Astrocyte of the cerebellum (primary cell): ENCODE results near the gene IL20.

Experiments
- DNase-seq: peaks from one replicate; pipeline ENCODE4 v3.0.0-alpha.2; 2011; ENCODE audit warnings: low read depth
- H3K4me3 ChIP-seq: 2 replicates; pipeline ENCODE4 v1.5.1; 2011; ENCODE audit warnings: mild to moderate bottlenecking, low read depth, low read length, moderate library complexity
- in situ Hi-C: cut with HindIII; loops from 2 replicates; pipeline ENCODE4 v1.10.0; 2017; ENCODE audit warnings: low sequenced_read_pairs
- TF ChIP-seq, protein P1 (sequence below): IDR thresholded peaks from 2 replicates; pipeline ENCODE4 v1.5.1; 2012; ENCODE audit warnings: low read length, low read depth, moderate library complexity, mild to moderate bottlenecking; ENCODE audit errors: missing control alignments

The IL20 gene

DNA sequence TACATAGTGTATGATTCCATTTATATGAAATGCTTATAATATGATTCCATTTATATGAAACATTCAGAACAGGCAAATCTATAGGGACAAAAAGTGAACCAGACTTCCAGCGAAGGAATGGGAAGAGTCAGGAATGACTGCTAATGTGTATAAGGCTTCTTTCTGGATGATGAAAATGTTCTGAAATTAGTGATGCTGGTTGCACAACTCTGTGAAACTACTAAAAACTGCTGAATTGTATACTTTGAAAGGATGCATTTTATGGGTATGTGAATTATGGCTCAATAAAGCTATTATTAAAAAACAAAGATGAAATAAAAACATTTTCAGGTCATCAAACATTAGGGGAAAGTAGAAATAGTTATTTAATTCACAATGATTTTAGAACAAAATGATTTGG is 17.7 kb downstream of the IL20 start:
- TF ChIP-seq, protein P1, sequence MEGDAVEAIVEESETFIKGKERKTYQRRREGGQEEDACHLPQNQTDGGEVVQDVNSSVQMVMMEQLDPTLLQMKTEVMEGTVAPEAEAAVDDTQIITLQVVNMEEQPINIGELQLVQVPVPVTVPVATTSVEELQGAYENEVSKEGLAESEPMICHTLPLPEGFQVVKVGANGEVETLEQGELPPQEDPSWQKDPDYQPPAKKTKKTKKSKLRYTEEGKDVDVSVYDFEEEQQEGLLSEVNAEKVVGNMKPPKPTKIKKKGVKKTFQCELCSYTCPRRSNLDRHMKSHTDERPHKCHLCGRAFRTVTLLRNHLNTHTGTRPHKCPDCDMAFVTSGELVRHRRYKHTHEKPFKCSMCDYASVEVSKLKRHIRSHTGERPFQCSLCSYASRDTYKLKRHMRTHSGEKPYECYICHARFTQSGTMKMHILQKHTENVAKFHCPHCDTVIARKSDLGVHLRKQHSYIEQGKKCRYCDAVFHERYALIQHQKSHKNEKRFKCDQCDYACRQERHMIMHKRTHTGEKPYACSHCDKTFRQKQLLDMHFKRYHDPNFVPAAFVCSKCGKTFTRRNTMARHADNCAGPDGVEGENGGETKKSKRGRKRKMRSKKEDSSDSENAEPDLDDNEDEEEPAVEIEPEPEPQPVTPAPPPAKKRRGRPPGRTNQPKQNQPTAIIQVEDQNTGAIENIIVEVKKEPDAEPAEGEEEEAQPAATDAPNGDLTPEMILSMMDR, result no peak
- no peak overlapping the region for H3K4me3 ChIP-seq
- in situ Hi-C loops, result no loop called here
- no peak for DNase-seq

DNA sequence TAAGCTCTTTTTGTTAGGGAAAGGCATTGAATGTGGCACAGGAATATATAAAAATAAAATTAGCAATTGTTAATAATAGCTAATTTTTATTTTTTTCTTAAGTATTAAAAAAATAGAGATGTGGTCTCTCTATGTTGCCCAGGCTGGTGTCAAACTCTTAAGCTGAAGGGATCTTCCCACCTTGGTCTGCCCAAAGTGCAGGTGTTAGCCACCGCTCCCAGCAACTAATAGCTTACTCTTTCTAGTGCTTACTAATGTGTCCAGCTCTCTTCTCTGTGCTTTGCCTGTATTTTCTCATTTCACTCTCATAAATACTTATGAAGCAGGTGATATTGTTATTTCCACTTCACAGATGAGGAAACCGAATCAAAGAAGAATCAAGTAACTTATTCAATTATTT is 18.5 kb downstream of the IL20 start:
- TF ChIP-seq, protein P1, result no peak
- no peak overlapping the region for H3K4me3 ChIP-seq
- no peak for DNase-seq
- in situ Hi-C loops, result no loop called here

DNA sequence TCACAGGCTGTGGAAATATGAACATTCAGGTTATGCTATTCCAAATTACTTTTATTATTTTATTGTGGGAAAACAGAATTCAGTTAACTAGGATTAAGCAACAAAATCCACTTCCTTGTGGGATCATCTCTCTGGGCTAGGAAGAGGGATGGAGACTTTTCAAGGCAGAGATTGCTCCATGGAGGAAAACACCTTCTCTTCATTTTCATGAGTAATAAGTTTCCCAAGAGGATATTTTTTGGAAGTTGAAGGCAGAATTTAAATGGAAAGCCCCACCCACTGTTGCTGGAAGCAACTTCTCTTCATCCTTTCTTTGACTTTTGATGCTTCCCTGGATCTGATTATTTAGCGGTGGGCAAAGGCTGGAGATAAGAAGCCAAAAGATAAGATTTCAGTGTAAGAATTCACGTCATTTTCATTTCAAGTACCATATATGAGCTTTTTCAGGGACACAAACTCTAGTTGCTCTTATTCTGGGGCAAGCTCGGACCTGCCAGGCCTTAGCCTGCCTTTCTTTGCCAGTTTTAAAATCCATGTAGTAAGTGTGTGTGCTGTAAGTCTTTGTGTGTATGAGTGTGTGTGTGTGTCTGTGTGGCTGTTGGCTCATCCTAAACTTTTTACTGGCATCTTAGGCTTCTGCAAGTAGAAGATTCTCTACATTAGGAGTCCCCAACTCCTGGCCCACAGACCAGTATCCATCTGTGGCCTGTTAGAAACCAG is 20.1 kb downstream of the IL20 start:
- TF ChIP-seq, protein P1, result no peak
- no peak overlapping the region for H3K4me3 ChIP-seq
- DNase-seq, result no peak
- in situ Hi-C loops, result no loop called here

DNA sequence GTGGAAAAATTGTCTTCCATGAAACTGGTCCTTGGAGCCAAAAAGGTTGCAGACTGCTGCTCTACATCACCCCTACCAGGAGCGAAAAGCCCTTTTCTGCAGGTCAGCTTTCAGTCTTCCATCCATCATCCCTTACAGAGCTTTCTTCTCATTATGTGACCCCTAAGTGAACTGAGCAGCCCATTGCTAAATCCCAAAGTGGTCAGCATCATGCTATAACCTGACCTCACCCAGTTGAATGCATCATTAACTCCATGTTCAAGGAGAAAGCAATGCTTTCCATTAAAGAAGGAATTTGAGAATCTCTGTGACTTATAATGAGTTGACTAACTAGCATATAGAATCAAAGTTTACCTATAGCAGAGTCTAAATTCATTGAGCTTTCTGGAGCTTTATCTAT is 21.4 kb downstream of the IL20 start:
- TF ChIP-seq, protein P1, result no peak
- no peak overlapping the region for H3K4me3 ChIP-seq
- in situ Hi-C loops, result no loop called here
- no peak for DNase-seq

DNA sequence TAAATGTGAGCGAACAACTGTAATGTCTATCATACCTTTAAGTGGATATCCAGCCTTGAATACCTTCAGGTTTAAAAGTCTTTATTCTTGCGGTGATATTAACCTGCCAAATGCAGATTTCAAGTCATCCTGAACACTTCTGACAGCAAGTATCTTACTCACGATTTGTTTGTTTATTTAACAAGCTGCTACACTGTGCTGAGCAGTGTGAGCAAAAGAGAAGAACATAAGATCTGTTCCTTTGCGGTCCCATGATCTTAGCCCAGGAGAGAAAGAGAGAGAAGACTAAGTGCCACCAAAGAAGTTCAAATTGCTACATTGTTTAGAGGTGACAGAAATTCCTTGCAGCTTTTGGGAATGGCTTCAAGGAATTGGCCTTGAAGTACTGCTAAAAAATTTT is 22.3 kb downstream of the IL20 start:
- H3K4me3 ChIP-seq, result no peak overlapping the region
- in situ Hi-C loops, result no loop called here
- DNase-seq, result no peak
- TF ChIP-seq, protein P1, result no peak

DNA sequence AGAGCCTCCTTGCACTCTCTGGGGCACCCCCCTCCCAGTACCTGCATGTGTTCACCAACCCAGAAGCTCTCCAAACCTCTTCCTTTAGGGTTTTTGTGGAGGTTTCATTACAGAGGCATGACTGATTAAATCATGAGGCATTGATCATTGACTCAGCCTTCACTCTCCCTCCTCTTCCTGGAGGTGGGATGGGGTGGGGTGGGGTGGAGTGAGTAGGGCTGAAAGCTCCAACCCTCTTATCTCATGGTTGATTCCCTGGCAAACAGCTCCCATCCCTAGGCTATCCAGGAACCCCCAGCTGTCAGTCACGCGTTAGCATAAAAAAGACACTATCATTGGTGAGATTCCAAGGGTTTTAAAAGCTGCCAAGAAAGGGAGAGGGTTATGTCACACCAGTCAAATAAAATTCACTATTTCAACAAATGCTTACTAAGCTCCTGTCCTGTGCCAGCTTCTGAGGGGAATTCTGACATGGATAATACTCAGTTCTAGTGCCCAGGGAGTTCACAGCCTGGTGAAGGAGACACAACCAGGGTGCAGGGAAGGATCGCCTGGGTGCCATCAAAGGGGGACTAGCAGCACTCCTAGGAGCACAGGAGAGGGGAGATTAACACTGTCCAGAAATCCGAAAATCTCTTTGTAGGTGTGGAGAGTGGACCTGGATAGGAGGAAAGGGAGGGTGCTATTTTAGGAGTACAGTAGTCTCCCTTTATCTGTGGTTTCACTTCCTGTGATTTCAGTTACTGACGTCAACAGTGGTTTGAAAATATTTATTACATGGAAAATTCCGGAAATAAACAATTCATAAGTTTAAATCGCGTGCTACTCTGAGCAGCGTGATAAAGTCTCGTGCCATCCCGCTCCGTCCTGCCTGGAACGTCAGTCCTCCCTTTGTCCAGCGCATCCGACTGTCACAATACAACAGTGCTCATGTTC is 25.0 kb downstream of the IL20 start:
- H3K4me3 ChIP-seq, result no peak overlapping the region
- TF ChIP-seq, protein P1, result no peak
- DNase-seq, result no peak
- in situ Hi-C loops, result no loop called here
